Stimulated activated CD4-positive, alpha-beta T cell treated with anti-CD3 and anti-CD28 coated beads, Interleukin-4, amount 100 ng/mL, for 48 hours (primary cell): ENCODE measurements around the gene FBXL5.

Experiments used
- DNase-seq, 2 donors: peaks; one replicate each; pipeline ENCODE4 v3.0.0-alpha.2; 2020; ENCODE audit warnings: low read depth in 2 of 2

Gene FBXL5

DNA sequence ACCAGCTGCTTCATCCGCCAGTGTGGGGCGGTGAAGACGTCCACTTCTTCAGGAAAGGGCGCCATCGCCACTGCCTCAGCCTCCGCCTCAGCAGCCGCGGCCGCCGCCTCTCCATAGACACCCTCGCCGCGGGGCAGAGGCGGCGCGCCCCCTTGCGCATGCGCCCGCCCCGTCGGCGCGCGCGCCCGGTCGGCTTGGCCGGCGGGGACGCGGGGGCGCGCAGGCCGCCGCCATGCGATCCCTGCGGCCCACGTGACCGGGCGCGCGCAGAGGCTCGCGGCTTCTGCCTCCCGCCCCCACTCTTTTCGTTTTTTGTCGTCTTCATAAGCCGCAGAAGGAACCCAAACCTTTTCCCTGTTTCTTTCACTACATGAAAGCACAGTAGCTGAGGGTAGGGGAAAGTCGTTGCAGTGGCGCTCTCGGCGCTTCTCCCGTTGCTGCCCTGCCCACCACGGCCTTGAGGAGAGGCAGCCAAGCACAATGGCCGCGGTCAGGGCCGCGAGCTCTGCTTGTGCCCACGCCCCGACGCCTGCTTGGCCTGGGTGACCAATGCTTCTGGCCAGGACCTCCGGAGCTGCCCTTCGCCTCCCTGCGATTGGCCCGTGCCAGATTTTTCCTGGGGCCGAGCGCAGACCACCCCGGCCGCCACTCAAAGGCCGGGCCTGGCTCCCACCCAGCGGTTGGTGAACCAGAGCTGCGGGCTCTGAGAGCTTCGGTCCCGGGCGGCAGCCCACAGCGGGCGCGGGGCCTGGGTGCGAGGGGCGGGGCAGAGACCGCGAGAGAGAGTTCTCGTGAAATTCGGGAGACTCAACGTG lies at the start of gene FBXL5:
Gene FBXL5, minus strand, starts transcription at position 135 of the 815 bp plus-strand sequence. Its CDS starts 70 bp downstream, at position 65.
- DNase-seq = peak; percentile 64 to 78

DNA sequence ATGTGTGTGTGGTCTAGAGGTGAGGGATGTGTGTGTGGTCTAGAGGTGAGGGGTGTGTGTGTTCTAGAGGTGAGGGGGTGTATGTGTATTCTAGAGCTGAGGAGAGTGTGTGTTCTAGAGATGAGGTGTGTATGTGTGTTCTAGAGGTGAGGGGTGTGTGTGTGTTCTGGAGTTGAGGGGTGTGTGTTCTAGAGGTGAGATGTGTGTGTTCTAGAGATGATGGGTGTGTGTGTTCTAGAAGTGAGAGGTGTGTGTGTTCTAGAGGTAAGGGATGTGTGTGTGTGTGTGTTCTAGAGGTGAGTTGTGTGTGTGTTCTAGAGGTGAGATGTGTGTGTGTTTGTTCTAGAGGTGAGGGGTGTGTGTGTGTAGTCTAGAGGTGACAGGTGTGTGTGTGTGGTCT lies 49.0 kb upstream of the FBXL5 start:
- no peak for DNase-seq

DNA sequence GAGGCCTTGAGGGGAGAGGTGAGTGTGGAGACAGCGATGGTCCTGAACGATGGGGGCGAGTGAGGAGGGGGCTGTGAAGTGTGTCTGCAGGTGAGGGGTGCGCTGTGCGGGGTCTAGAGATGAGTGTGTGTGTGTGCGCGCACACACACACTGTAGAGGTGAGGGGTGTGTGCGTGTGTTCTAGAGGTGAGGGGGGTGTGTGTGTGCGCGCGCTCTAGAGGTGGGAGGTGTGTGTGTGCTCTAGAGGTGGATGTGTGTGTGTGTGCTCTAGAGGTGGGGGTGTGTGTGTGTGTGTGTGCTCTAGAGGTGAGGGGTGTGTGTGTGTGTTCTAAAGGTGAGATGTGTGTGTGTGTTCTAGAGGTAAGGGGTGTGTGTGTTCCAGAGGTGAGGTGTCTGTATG lies 48.3 kb upstream of the FBXL5 start:
- no peak for DNase-seq

DNA sequence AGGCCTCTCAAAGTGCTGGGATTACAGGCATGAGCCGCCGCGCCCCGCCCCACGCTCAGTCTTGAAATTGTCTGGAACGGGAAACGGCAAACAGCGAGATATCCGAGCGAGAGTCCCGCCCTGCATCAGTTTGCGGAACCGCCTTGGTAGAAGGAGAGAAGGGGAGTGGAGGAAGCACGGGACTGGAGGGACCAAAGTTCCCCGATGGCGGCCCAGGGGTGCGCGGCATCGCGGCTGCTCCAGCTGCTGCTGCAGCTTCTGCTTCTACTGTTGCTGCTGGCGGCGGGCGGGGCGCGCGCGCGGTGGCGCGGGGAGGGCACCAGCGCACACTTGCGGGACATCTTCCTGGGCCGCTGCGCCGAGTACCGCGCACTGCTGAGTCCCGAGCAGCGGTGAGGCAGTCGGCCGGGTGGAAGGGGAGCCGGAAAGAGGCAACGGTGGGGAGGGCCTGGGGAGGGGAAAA lies 47.8 kb upstream of the FBXL5 start, which contains the start of gene BST1:
Gene BST1, plus strand, starts transcription at position 125 of the 463 bp plus-strand sequence. Its CDS starts 80 bp downstream, at position 205.
- DNase-seq = peak; percentile 33 to 40

DNA sequence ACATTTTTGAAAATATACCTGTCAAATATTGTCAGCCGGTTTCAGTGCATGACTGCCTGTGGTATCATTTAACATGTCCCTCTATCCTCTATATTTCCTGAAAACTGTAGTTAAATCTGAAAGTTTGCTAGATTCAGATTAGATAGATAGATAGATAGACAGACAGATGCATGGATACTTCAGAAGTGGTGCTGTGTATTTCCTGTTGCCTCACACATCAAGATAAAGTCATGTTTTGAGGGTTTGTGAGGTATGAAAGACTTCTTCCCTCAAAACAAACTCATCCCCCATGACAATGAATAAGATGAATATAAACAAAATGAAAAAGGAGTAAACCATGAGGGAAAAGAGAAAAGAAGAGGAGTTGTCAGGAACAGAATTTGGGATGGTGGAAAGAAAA lies 41.7 kb upstream of the FBXL5 start:
- no peak for DNase-seq

DNA sequence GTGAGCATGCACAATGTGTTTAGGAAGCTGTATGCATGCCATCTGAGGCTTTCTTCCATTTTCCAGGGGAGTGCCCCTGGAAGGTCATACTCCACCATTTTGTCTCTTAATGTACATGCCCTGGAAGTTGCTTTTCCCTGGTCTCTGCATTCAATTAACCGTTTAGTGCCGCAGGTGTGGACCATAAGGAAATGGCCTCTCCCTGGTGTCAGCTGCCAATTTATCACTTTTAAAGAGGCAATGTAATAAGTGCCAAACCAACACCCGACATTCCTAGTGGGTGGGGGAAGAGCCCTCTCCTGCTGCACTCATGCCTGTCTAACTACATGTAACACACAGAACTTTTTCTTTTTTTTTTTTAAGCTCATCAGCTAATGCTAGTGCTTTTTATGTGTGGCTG lies 40.6 kb upstream of the FBXL5 start:
- no peak for DNase-seq

GRCh38 chr4:15695240-15695699 lies 40.1 kb upstream of the FBXL5 start:
- no peak for DNase-seq

- DNase-seq = no peak
Observed at GRCh38 chr4:15694431-15694830, 39.3 kb upstream of the FBXL5 start.

DNA sequence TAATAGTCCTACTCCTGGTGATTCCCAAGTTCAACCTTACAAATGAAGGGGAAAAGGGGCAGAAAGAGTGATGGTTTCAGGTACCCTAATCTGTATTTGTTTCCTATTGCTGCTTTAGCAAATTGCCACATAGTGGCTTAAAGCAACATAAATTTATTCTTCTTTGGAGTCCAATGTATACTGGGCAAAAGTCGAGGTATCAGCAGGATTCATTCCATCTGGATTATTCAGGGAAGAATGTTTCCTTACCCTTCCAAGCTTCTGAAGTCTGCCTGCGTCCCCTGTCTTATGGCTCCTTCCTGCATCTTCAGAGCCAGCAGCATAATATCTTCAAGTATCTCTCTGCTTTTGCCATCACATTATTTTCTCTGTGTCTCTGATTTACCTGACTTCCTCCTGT lies 37.4 kb upstream of the FBXL5 start:
- DNase-seq = no peak

DNA sequence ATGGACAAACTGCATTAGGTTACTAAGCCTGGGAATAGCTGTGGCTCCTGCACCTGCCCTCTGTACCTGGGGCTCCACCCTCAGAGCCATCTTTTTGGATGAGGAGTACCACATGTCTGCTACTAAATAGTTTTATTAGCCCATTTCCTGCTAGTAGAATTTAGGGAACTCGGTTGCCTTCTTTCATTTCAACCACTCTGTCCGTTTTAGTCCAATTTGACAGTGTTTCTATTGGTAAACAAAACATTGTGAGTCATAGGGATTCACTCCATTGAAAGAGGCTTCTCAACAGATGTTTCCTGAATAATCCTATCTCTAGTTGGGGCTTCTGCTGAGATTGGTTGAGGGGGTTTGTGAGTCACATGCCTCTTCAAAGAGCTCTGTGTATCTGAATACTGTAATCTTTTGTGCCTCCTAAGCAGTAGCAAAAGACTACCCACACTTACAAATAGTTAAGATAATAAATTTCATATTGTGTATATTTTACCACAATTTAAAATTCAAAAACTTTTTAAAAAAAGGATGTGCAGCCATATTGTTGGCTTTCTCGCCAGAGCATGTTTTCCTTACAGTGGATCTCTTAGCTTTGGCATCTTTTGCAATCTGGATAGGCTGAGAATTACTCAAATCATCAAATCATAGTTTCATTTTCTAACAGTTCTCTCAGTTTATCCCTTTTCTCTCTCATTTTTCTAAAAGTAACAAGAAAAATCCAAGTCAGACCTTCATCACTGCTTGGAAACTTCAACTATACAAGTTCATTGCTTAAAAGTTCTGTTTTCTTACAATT lies 36.4 kb upstream of the FBXL5 start:
- no peak for DNase-seq

DNA sequence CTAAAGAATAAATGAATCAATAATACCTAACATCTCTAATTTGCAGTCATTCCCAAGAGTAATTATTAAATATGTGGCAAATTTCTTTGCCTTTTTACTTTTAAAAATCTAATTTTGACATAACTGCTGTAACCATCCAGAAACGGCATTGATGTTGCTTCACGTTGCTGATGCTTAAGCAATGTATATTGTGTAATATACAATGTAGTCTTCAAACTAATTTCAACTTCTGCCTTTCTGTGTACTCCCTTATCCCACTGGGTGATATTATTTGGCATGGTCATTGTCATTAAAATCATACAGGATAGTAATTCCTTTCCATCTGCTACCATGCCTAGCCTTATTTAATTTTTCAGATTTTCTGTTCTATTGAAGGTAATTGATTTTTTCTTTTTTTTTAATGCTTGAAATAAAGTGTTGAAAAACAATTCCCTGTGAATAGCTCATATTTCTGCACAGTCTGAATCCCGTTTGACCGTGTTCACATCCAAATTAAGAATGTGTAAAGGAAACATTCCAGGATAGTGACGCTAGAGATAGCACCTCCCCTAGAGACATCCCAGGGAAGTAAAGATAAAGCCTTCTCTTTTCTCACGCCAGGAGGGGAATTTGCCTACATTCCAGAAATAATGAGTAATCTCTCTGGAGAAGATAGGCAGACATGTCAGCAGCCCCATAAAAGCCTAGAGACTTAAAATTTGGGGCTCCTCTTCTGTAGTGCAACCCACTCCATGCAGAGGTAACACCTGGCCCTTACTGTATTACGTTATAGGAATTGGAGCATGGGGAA lies 35.1 kb upstream of the FBXL5 start:
- no peak for DNase-seq

GRCh38 chr4:15689540-15689939 lies 34.4 kb upstream of the FBXL5 start:
- DNase-seq = no peak

GRCh38 chr4:15688051-15688450 lies 32.9 kb upstream of the FBXL5 start:
- no peak for DNase-seq

- no peak for DNase-seq
Observed at GRCh38 chr4:15684498-15684897, 29.3 kb upstream of the FBXL5 start.

GRCh38 chr4:15683143-15683495 lies 28.0 kb upstream of the FBXL5 start:
- no peak for DNase-seq

GRCh38 chr4:15682242-15683142 lies 27.3 kb upstream of the FBXL5 start:
- no peak for DNase-seq

DNA sequence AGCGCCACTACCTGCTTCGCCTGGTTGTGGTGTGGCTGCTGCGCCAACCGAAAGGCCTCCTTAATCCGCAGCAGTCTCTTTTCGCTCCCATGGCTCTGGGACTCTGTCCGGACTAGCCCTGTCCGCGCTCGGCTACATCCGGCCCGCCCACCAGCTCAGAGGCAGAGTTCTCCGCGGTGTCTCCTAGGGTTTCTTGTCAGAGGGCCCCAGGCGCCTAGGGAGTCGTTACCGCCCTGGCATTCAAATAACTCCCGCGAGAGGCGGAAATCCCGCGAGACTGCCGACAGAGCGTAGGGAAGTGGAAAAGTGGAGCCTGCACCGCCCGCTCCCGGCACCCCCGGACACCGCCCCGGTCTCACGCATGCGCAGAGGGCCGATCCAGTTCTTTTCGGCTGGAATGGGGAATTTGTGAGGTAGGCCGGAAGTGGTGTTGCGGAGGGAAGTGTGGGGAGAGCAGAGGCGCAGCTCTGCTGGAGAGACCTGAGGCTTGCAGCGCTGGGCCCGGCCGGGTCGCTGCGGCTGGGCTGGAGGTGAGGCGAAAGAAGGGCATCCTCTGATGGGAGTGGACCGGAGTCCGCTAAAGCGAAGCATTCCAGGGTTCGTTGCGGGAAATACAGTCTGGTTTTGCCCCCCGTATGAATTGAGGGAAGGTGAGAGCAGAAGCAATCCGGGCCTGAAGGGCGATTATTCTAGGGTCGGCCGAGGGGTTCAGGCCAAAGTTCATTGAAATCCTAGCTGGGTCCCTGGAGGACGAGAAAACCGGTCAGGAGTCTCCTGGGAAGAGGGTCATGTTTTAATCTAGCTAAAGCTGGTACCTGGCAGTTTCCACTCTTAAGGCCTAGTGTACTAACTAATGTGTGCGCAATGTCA lies 26.4 kb upstream of the FBXL5 start, which contains the start of gene FAM200B:
Gene FAM200B, plus strand, starts transcription at position 456 of the 870 bp plus-strand sequence. CDS start 5,151 bp downstream, outside the sequence.
- DNase-seq = peak; percentile 98 to 99

DNA sequence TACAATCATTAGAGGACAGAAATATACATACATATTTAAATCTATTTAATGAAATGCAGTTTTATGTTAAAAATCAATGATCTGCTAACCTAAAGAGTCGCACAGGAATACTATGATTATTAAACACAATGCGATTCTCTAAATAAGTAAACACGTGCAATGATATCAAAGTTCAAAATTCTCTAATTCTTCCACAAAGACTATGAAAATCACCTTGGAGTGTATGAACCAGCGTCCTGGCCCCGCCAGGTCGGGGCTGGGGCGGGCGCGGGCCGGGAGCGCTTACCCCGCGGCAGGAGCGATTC lies 25.9 kb upstream of the FBXL5 start:
- no peak for DNase-seq

GRCh38 chr4:15677507-15677988 lies 22.4 kb upstream of the FBXL5 start:
- no peak for DNase-seq

GRCh38 chr4:15676899-15677298 lies 21.7 kb upstream of the FBXL5 start:
- DNase-seq = no peak
